Osteoblast (primary cell): ENCODE measurements around the gene EML4. TPM values are rescaled to one million over a fixed set of nuclear protein-coding genes. Genes with fewer than 3 reads are reported as not detected.

Experiments used
- DNase-seq: peaks from one replicate; pipeline ENCODE4 v3.0.0; 2011; ENCODE audit warnings: low spot score, mixed read lengths; ENCODE audit not compliant: insufficient read length; ENCODE audit errors: missing footprints
- H2AFZ ChIP-seq: 2 replicates; pipeline ENCODE4 v1.6.0; 2011; ENCODE audit warnings: mild to moderate bottlenecking, low read length
- H3K27ac ChIP-seq: 2 replicates; pipeline ENCODE4 v1.5.1; 2011; ENCODE audit warnings: mild to moderate bottlenecking, low read depth, low read length, moderate library complexity
- H3K27me3 ChIP-seq: 2 replicates; pipeline ENCODE4 v1.6.0; 2012; ENCODE audit warnings: mild to moderate bottlenecking, control low read depth, inconsistent platforms, low read length, moderate library complexity; ENCODE audit not compliant: insufficient read depth
- H3K36me3 ChIP-seq: 2 replicates; pipeline ENCODE4 v1.5.1; 2011; ENCODE audit warnings: mild to moderate bottlenecking, low read length, control low read depth, moderate library complexity; ENCODE audit not compliant: insufficient read depth
- H3K4me1 ChIP-seq: 2 replicates; pipeline ENCODE4 v1.5.1; 2011; ENCODE audit warnings: mild to moderate bottlenecking, low read length, control low read depth, moderate library complexity; ENCODE audit not compliant: insufficient read depth
- H3K4me2 ChIP-seq: 2 replicates; pipeline ENCODE4 v1.6.0; 2011; ENCODE audit warnings: mild to moderate bottlenecking, low read length; ENCODE audit not compliant: insufficient read depth
- H3K4me3 ChIP-seq: fragments of 200-600 bp; sonication (generic); 3 replicates; pipeline ENCODE4 v1.5.1; 2012; ENCODE audit warnings: mild to moderate bottlenecking, low read length, inconsistent platforms; ENCODE audit not compliant: insufficient read depth
- H3K79me2 ChIP-seq: 2 replicates; pipeline ENCODE4 v1.6.0; 2012; ENCODE audit warnings: mild to moderate bottlenecking, low read length, control low read depth, inconsistent platforms; ENCODE audit not compliant: insufficient read depth
- H3K9me3 ChIP-seq: 2 replicates; pipeline ENCODE4 v1.5.1; 2011; ENCODE audit warnings: low read depth, low read length, control low read depth
- H4K20me1 ChIP-seq: 2 replicates; pipeline ENCODE4 v1.6.0; 2012; ENCODE audit warnings: mild to moderate bottlenecking, low read length, control low read depth; ENCODE audit not compliant: insufficient read depth
- total RNA-seq: library from RNA; depleted of rRNA; stranded (reverse); fragments of >200 nt; gene quantifications from 2 replicates; pipeline ENCODE4 v1.2.3, GENCODE V29; 2012
- TF ChIP-seq, protein P1 (sequence below): IDR thresholded peaks from 2 replicates; pipeline ENCODE4 v1.5.1; 2011; ENCODE audit warnings: mild to moderate bottlenecking, low read depth, low read length, moderate library complexity; ENCODE audit errors: extremely low read depth

Gene EML4
- total RNA-seq, 1 donor, result 91.9 TPM

GRCh38 chr2:42324244-42324643, 155.1 kb downstream of the EML4 start:
- H3K79me2 ChIP-seq, result no peaks in the 10 kb centered on the region
- no peaks in the 10 kb centered on the region for H3K9me3 ChIP-seq
- no peaks in the 10 kb centered on the region for H3K27me3 ChIP-seq
- no peak for DNase-seq
- H3K4me2 ChIP-seq, result no peak overlapping the region
- no peaks in the 10 kb centered on the region for H3K4me1 ChIP-seq
- H2AFZ ChIP-seq, result no peak overlapping the region
- H4K20me1 ChIP-seq, result no peaks in the 10 kb centered on the region
- no peak overlapping the region for H3K27ac ChIP-seq
- TF ChIP-seq, protein P1, sequence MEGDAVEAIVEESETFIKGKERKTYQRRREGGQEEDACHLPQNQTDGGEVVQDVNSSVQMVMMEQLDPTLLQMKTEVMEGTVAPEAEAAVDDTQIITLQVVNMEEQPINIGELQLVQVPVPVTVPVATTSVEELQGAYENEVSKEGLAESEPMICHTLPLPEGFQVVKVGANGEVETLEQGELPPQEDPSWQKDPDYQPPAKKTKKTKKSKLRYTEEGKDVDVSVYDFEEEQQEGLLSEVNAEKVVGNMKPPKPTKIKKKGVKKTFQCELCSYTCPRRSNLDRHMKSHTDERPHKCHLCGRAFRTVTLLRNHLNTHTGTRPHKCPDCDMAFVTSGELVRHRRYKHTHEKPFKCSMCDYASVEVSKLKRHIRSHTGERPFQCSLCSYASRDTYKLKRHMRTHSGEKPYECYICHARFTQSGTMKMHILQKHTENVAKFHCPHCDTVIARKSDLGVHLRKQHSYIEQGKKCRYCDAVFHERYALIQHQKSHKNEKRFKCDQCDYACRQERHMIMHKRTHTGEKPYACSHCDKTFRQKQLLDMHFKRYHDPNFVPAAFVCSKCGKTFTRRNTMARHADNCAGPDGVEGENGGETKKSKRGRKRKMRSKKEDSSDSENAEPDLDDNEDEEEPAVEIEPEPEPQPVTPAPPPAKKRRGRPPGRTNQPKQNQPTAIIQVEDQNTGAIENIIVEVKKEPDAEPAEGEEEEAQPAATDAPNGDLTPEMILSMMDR, result no peak
- no peak overlapping the region for H3K4me3 ChIP-seq
- H3K36me3 ChIP-seq, result peaks cover 34% of the 10 kb centered on the region

- TF ChIP-seq, protein P1, result no peak
- Histone ChIP-seq H3K79me2 (no peaks in the 10 kb centered on the region), H3K4me1 (no peaks in the 10 kb centered on the region), H3K4me2 (no peak overlapping the region), H2AFZ (no peak overlapping the region), H3K36me3 (peaks cover 41% of the 10 kb centered on the region), H3K27ac (no peak overlapping the region), H4K20me1 (no peaks in the 10 kb centered on the region), H3K4me3 (no peak overlapping the region), H3K27me3 (no peaks in the 10 kb centered on the region), H3K9me3 (no peaks in the 10 kb centered on the region)
- no peak for DNase-seq
Observed at GRCh38 chr2:42324949-42325348, 155.8 kb downstream of the EML4 start.

- no peaks in the 10 kb centered on the region for H3K79me2 ChIP-seq
- H3K4me2 ChIP-seq, result no peak overlapping the region
- DNase-seq, result no peak
- H3K27ac ChIP-seq, result no peak overlapping the region
- H3K9me3 ChIP-seq, result no peaks in the 10 kb centered on the region
- H2AFZ ChIP-seq, result no peak overlapping the region
- H3K4me3 ChIP-seq, result no peak overlapping the region
- TF ChIP-seq, protein P1, result no peak
- no peaks in the 10 kb centered on the region for H3K27me3 ChIP-seq
- H4K20me1 ChIP-seq, result no peaks in the 10 kb centered on the region
- H3K4me1 ChIP-seq, result no peaks in the 10 kb centered on the region
- peaks cover 43% of the 10 kb centered on the region for H3K36me3 ChIP-seq
Observed at GRCh38 chr2:42325609-42326008, 156.5 kb downstream of the EML4 start.

- H4K20me1 ChIP-seq, result no peaks in the 10 kb centered on the region
- TF ChIP-seq, protein P1, result no peak
- no peaks in the 10 kb centered on the region for H3K27me3 ChIP-seq
- no peak overlapping the region for H3K27ac ChIP-seq
- no peaks in the 10 kb centered on the region for H3K9me3 ChIP-seq
- no peak overlapping the region for H3K4me2 ChIP-seq
- no peaks in the 10 kb centered on the region for H3K79me2 ChIP-seq
- peaks cover 58% of the 10 kb centered on the region for H3K36me3 ChIP-seq
- no peak overlapping the region for H2AFZ ChIP-seq
- H3K4me1 ChIP-seq, result no peaks in the 10 kb centered on the region
- DNase-seq, result no peak
- no peak overlapping the region for H3K4me3 ChIP-seq
Observed at GRCh38 chr2:42327125-42327524, 158.0 kb downstream of the EML4 start.
